Hematopoietic multipotent progenitor cell treated with erythropoietin and hydrocortisone succinate and interleukin-3 and kit ligand, for 6 days (in vitro differentiated cells): ENCODE data around the gene BLACAT1.
A peak's percentile ranks its signal among the peaks of the same experiment; 100 is the strongest.

ENCODE experiments used
- DNase-seq: peaks from one replicate; pipeline ENCODE4 v3.0.0-alpha.2; 2015

The BLACAT1 gene

DNA sequence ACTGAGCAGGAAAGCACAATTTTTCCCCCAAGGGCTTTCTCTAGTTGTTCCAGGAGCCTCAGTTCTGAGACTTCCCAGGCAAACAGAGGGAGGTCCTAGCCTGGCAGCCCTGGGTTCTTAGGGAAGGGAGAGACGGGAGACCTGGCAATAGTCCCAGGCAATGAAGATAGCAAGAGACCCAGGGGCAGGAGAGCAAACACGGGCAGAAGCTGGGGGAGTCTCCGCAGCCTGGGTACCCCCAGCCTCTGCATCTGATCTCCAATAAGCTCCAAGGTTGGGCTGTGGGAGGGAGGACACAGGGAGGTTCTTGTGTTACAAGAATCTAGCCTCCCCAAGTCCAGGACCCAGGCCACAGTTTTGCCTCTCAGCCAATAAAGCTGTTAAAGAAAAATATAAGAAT is 2.4 kb downstream of the BLACAT1 start:
- DNase-seq = no peak

DNA sequence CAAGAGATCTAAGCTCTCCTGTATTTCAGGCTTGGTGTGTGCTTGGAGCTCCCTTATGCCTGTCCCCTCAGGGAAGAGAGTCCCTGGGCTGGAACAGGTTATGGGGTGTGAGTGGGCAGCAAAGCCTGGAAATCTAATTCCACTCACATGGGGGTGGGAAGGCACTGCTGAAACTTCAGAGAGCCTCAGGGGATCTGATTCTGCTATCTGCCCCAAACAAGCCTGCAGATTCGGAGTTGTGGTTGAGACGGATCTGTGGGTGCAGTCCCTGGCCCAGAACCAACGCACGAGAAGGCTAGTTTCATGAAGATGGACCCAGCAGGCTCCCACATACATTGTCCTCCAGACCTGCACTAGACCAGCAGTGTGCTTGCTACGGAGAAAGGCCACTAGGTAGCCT is 2.9 kb downstream of the BLACAT1 start:
- no peak for DNase-seq

DNA sequence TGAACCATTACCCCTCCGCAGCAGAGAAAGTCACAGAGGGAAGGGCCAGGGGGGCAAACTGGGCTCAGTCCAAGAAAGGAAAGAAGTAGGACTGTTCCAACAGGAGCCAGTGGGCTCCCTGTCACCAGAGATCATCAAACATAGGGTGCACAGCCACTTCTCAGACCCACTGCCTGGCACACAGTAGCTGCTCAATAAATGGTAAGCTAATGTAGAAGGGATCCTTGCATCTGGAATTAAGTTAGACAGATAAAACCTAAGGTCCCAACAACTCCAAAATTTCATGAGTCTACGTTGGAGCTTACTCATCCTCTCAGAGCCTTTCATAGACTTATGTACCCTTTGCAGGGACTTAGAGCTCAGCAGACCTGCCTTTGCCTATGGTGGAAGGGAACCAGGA is 3.5 kb downstream of the BLACAT1 start:
- DNase-seq = no peak

DNA sequence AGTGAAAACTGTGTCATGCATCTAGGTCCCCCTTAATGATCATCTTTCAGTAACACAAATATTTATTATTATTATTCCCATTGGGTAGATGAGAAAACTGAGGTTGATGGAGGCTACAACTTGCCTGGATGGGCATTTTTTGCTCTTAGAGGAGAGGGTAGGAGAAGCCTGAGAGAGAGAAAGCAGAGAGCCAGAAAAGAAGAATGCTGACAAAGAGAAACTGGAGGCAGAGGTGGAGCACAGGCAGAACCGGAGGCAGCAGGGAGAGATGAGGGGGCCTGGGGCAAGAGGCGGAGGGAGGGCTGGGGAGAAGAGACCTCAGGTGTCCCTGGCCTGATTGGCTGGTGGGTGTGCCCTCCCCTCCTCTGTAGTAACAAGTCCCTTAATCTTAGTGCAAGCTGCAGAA is 4.1 kb downstream of the BLACAT1 start:
- DNase-seq = no peak

- no peak for DNase-seq
Measured at GRCh38 chr1:205451202-205451601, 4.6 kb downstream of the BLACAT1 start.

- no peak for DNase-seq
Measured at GRCh38 chr1:205450448-205450847, 5.4 kb downstream of the BLACAT1 start.

GRCh38 chr1:205449750-205450443 is 5.9 kb downstream of the BLACAT1 start:
- no peak for DNase-seq

DNA sequence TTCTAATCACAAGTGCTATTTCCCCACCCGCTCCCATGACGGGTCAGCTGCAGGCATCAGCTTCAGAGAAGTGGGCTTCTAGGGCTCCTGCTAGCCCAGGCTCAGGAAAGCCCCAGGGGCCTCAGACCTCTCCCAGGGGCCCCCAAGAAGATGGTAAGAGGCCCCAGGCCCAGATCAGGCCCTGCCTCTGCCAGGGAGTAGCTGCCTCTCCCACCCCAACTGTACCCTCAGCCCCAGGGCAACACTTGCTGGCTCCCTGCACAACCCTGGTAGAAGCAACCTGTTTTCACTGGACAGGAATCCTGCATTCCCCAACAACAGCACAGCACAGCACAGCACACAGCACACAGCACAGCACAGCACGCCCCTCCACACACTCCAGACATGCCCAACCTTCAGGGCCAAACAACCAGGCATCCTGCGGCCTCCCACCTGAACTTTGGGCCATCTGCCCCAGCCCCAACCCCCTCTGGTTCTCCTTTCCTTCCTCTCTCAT is 6.5 kb downstream of the BLACAT1 start:
- DNase-seq = no peak

GRCh38 chr1:205448540-205449253 is 7.1 kb downstream of the BLACAT1 start:
- DNase-seq = no peak

- no peak for DNase-seq
Measured at GRCh38 chr1:205447457-205448341, 8.1 kb downstream of the BLACAT1 start.

GRCh38 chr1:205446828-205447227 is 9.0 kb downstream of the BLACAT1 start:
- DNase-seq = no peak

DNA sequence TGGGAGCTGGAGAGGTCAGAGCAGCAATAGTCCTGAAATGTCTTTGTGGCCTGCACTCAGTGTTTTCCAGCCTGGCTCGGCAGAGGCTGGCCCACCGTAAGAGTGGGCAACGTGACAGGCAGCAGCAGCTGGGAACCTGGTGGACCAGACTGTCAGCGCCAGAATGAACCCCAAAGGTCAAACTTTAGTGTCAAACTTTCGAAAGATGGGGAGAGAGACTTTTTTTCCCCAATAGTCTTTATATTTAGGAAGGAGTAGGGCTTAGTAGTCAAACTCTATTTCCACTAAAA is 10.3 kb downstream of the BLACAT1 start:
- no peak for DNase-seq

DNA sequence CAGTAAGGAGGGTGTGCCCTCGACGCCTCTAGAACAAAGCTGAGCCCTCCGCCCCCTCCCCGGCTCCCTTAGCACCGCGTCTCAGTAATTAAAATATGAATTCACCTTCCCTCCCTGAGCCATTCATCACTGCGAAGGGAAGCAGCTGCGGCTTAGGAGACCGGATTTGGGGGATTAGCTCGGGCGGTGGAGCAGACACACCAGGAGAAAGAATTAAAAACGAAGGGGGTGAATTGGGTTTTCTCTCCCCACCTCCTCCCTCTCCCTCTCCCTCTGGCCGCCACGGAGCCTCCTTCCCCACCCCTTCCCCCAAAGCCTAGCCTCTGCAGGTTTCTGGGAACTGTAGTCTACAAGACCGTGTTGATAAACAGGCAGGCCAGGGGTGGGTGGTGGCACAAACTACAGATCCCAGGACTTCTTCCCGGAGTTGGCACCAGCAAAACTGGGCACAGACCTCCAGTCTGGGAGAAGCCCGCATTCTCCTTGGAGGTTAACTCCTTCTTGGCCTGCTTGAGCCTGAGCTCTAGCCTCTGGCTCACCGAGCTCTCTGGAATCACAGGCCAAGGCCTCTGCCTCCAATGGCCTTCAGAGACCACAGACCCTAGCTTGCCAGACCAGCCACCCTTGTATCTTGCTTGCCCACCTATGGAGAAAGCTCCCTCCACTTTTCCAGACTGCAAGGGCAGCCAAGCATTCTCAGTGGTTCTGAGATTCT is 10.8 kb downstream of the BLACAT1 start:
- no peak for DNase-seq

DNA sequence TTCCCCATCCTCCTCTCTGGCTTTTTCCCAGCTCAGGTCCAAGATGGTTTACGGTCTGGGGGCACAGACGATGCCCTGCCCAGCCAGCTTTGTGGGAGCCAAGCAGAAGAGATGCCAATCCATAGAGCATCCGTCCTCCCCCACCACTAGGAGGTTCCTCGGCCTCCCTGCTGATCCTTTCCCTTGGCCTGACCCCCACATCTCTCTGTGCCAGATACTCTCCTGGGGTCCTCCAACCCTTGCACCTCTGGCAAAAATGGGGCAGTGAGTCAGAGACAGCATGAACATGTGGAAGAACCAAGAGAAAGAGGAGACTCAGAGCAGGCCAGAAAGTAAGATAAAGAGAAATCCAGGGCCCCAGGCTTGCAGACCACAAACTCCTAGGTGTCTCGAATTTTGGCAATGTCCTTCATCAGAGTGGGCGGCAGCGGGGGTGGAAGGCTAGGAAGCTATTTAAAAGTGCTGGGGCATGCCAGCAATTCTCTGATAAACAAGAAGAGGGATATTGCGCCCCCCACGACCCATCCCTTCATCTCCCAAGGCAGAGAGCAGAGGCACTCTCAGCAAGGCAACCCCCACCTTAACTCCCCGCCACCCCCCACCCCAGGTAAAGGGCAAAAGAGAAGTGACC is 11.4 kb downstream of the BLACAT1 start:
- no peak for DNase-seq

DNA sequence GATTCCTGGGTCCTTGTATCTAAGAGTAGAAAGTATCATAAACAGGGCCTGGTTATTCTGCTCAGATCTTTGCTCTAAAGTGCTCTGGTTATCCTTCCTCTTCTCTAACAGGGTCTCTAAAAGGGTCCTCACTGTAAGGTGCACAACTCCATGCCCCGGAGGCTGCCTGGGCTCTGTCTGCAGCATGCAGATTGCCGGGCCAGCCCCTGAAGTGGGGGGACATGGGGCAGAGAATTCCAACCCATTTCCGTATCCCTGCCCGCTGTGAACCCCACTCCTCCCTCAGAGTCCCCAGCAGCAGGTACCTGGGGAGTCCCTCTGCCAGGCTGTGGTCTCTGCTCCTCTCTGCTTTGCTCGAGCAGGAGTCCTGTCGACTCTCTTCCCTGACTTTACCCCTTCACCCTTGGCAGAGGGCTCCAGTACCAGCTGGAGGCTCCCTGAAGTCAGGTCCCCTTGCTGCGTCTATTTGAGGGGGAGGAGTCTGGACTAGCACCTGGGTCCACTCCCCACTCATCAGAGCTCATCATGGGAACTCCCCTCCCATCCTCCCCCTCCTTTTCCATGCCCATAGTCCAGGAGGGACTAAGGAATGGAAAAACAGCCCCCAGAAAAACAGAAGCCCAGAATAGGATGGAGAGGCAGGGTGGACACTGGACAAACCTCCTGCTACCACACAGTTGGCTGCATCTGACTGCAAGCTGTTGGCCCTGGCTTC is 12.1 kb downstream of the BLACAT1 start:
- DNase-seq = no peak

DNA sequence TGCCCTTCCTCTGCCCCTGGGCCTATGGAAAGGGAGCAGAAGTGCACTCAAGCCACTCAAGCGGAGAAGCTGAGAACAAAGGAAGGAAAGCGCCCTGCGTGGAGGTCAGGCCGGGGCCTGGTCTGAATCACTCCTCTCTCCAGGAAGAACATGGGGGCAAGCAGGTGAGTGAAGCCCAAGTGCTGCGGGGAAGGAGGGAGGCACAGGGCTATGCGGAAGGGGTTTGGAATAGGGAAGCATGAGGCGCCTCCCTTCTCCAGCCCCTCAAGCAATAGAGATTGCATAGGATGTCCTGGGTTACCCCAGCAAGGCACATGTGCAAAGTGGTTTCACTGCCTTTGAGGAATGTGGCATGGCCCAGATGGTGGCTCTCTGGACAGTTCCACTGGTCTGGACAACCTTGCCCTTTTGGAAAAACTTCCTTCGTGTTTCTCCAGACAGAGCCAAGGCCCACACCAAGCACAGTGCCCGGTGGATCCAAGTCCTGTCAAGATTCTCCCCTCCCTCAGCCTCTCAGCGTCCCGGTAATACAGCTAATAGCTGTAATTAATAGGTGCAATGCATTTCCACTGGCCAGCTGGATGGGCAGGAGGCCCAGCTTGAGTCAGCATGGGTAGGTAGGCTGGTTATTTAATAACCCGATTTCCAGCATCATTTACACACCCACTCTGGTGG is 13.7 kb downstream of the BLACAT1 start:
- DNase-seq = no peak

DNA sequence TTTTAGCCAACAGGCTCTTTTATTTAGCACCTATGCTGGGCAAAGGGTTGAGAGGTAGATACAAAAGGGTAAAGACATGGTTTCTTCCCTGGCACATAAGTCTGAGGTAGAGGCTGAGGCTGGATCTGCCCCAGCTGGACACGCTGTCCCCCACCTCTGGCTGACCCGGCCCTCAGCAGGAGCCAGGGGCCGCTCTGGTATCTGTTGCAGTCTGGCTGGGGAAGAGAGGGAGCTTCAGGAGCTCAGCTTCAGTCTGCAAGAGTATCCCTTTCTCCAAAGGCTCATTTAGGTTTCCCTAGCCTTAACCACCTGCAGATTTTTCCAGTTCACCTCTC is 14.2 kb downstream of the BLACAT1 start:
- DNase-seq = no peak

GRCh38 chr1:205441318-205441633 is 14.6 kb downstream of the BLACAT1 start:
- no peak for DNase-seq

GRCh38 chr1:205440476-205441317 is 15.1 kb downstream of the BLACAT1 start:
- peak; percentile 49 for DNase-seq

GRCh38 chr1:205440121-205440475 is 15.7 kb downstream of the BLACAT1 start:
- no peak for DNase-seq
